GM18951 (cell line): Measurements from ENCODE around the gene CFAP107.

Experiments
- POLR2A ChIP-seq: IDR thresholded peaks from 4 replicates; pipeline ENCODE4 v1.6.1; 2011; ENCODE audit warnings: mild to moderate bottlenecking; ENCODE audit not compliant: insufficient read length, insufficient read depth; ENCODE audit errors: extremely low read depth
- in situ Hi-C: fragments of 300-500 bp; cut with MboI; formaldehyde crosslinking; loops from one replicate; pipeline ENCODE4 v1.12.0; 2022; ENCODE audit warnings: low sequenced_read_pairs, mixed read lengths, inconsistent platforms; ENCODE audit not compliant: unreplicated experiment

The CFAP107 gene

DNA sequence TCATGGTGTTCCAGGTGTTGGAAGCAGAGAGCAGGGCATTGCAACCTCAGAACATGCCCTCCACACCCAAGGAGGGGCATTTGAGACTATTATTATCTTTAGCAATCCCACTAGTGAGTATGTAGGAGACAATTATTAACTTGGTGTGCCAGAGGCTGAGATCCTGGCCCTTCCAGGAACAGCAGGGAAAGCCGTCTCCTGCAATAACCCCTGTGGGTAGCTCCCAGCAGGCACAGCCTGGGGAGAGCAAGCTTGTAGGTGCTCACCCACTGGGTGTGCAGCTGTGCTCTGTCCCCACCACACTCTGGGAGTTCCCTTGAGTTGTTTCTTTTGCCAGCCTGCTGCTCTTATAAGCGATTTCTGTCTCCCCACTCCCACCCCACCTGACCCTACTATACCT lies 10.3 kb downstream of the CFAP107 start:
- in situ Hi-C loops = no loop called here
- no peak for TF ChIP-seq POLR2A

DNA sequence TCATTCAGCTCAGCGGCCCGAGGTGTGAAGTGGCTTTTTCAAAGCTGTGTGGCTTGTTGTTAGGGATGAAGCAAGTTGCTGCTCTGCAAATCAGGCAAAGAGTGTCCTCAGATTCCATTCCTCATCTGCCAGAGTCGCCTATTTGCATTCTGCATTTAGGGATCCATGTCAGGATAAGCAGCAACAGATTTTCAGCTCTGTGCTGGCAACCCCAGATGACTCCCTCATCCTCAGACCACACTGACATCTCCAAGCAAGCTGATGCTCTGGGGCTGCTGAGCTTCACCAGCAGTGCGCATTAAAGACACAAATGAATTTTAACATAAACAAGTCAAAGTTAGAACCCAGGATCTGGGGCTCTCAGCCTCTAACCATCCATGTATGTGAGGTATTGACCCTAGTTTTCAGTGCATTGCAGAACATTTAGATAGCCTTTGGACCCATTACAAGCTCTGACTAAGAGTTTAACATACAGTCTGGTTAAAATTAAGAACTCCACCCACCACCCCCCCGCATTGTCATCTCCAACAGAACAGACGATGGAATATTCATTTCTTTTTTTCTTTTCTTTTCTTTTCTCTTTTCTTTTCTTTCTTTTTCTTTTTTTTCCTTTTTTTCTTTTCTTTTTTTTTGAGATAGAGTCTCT lies 10.9 kb downstream of the CFAP107 start:
- in situ Hi-C loops = no loop called here
- no peak for TF ChIP-seq POLR2A

DNA sequence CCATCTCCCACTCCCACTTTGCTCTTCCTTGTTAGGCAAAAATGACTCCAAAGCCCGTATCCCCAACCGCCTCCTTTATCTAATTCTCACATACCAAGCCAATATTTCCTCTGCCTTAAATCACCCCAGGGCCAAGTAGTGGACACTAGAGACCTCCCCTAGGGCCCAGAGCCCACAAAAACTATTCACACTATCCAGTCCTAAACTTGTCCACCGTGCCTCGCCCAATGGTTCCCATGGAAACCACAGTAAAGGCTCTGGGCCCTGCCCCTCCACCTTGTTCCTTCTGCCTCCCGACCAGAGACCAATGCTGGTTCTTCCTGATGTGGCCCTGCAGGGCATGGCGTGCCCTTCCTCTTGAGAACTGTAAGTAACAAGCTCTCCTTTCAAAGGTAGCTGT lies 11.8 kb downstream of the CFAP107 start:
- in situ Hi-C loops = no loop called here
- TF ChIP-seq POLR2A = no peak

DNA sequence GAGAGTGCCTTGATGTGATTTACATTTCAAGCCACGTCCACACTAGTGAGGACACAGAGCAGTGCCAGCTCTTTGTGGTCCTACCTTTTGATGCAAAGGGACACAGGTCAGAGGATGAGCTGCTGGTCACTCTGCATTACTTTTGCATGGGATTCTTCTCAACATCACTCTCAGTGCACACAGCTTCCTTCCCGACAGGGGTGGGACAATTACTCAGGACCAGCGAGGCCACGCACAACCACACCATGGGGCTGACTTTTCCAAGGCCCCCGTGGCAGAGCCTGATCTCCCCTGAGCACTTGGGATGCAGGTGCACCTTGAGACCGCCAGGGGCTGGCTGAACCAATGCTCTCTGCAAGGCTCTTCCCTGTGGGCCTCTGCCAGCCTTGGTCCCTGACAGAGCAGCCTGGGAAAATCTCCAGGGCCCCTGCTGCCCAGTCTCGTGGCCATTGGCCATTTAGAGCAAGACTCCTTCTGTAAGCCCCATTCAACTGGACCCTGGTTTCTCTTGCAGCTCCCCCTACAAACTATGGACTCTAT lies 14.3 kb downstream of the CFAP107 start:
- in situ Hi-C loops = no loop called here
- TF ChIP-seq POLR2A = no peak

DNA sequence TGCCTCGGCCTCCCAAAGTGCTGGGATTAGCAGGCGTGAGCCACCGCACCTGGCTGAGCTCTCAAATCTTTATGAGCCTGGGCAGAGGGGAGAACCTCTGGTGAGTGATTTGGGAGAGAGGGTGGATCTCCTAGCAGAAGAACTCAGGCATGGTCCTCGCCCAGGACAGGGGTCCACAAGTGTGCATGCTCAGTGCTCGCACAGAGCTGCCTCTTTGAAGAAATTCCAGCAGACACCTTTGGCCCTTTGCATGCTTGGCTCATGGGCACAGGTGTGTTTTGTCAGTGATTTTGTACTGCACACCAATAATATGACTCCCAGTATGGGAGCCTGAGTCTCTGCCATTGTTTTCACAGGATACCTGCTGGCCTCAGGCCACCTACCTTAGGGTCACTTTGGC lies 15.8 kb downstream of the CFAP107 start:
- in situ Hi-C loops = no loop called here
- no peak for TF ChIP-seq POLR2A

DNA sequence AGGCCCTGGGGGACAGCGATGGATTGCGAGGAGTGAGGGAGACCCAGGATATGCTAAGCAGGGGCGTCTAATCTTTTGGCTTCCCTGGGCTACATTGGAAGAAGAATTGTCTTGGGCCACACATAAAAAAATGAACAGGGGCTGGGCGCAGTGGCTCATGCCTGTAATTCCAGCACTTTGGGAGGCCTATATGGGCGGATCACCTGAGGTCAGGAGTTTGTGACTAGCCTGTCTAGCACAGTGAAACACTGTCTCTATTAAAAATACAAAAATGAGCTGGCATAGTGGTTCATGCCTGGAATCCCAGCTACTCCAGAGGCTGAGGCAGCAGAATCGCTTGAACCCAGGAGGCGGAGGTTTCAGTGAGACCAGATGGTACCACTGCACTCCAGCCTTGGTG lies 16.8 kb downstream of the CFAP107 start:
- no peak for TF ChIP-seq POLR2A
- in situ Hi-C loops = no loop called here

DNA sequence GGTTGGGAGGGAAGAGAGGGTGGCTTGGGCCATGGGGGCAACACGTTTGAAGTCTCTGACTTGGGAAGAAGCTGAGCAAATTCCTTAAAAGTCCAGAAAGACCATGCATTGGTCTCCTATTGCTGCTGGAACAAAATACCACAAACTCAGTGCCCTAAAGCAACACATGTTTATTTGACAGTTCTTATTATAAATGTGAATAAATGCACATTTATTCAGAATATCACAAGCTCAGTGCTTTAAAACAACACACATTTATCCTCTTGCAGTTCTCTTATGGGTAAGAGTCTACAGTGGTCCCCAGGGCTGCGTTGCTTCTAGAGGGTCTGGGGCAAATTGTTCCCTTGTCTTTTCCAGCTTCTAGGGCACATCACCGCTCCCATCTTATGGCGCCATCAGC lies 17.5 kb downstream of the CFAP107 start:
- no peak for TF ChIP-seq POLR2A
- in situ Hi-C loops = no loop called here

DNA sequence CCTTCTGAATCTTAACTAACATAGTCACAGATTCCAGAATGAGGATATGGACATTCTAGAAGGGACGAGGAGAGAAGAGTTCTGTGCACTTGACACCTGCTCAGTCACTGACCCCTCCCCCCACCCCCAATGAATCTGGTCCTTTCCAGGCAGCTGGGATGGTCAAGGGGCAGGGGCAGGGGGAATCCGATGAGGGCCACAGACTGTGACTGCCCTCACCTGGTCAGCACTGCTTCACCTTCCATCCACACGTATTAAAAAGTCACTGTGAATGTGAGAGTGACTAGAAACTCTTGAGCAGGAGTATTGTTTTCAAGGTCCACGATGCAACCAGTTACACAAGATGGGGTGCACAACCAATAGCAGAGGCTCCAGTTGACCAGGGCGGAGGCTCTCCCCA lies 18.0 kb downstream of the CFAP107 start:
- in situ Hi-C loops = no loop called here
- no peak for TF ChIP-seq POLR2A

DNA sequence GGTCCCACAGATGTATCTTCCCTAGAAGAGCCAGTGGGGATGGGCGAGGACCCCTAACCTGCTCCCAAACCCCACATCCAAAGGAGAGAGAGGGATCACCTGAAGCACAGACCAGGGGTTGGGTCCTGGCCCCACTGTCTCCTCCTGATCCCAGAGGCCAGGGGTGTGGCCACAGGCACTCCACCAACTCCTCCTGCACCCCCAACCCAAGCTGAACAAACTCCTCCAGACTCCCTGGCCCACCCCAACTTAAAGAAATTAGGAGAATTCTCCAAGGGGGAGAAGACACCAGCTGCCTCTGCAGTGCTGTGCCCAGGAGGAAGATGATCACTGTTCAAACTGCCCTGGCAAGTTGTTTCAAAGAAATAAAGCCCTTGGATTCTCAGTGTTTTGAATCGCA lies 23.0 kb downstream of the CFAP107 start:
- in situ Hi-C loops = no loop called here
- no peak for TF ChIP-seq POLR2A

DNA sequence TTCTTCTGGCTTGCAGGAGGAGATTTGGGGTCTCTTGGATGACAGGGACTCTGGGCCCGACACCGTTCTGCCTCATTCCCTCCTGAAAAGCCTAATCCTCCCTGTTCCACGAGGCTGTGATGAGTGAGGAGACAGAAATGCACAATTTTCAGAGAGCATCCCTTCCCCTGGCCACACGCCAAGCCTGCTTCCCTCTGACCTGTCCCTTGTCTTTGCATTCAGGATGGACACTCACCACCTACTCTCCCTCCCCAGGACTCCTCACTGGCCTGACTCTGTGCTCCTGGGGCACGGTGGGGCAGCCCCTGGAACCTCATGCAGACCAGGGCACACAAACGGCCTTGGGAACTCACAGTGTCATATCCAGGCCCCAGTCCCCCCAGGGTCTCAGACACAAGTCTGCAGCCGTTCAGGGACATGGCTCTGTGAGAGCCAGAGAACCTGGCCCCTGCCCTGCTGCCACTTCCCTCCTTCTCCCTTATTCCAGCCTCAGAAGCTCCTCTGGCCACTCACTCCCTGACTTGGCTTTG lies 24.0 kb downstream of the CFAP107 start:
- TF ChIP-seq POLR2A = no peak

DNA sequence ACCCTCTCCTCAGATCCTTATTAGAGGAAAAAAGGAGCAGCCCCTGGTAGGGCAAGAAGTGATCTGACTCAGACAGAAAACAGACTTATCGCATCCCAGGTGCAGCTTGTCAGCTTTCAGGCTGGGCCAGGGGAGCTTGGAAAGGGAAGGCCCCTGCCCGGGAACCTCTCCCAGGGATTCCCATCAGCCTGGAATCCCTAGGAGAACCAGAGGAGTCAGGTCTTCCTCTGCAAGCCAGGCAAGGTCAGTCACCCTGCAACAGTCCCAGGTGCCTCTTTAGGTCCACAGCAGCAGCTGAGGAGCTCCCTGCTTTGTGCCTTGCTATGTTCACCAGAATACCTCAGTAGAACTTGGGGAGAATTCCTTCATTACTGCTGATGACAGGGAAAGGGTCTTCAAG lies 24.6 kb downstream of the CFAP107 start:
- TF ChIP-seq POLR2A = no peak
- in situ Hi-C loops = no loop called here

More for the DNA sequence above, 24.0 kb downstream of the CFAP107 start:
- in situ Hi-C loops = no loop called here

DNA sequence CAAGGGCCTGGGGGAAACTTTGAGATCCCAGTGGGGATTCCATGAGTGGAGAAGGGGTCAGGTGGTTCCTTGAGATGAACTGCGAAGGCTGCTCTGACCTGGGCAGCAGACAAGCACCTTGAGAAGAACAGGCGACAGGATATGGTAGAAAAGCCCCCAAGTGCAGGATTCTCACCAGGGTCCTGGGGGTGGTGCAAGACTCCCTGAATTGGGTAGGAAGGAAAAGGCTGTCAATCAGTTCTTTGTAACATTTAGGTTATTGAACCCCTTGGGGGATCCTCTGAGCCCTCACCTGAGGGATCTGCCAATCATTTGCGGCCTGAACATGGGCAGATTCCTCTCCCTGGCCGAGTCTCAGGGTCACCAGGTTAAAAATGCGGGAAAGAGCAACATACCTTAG lies 25.2 kb downstream of the CFAP107 start:
- TF ChIP-seq POLR2A = no peak
- in situ Hi-C loops = no loop called here

DNA sequence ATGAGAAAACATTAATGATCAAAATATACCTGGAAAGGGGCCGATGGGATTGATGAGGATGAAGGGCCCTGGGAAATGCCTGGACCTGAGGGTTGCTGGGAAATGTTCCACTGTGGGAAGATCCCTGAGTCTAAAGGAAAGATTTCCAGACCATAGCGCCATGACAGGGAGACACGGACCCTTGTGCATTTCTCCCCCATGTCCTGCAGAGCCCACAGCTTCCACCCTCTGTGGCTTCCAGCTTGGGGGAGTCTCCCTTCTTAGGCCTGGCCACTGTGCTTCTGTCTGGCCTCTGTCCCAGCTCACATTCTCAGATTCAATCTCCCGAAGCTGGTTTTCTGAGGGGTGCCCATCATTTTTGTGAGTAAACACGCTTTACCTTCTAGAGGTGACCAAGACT lies 26.5 kb downstream of the CFAP107 start:
- no peak for TF ChIP-seq POLR2A
- in situ Hi-C loops = no loop called here

DNA sequence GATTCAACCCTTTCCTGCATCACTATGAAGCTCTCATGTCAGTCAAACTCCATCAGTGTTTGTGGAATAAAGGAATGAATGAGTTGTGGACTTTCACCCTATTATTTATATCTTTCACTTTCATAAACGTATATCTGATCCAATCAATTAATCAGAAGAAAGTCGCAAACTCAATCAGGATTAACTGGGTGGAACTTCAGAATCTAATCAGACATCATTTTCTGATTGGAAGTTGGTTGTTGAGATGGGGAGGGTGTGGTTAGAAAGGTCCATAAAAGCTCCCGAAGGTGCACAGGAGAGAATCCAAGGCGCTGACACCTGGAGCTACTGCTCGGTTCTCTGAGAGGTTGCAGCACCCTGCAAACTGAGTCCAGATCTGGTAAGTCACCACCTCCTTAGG lies 27.4 kb downstream of the CFAP107 start, which contains the start of gene PRAMEF12:
TSS of gene PRAMEF12 (plus strand) at position 301 of the 400 bp plus-strand sequence. CDS start 1,130 bp downstream, outside the sequence.
- in situ Hi-C loops = no loop called here
- no peak for TF ChIP-seq POLR2A
